ENCODE measurements around the gene MYOCOS.

Gene MYOCOS

DNA sequence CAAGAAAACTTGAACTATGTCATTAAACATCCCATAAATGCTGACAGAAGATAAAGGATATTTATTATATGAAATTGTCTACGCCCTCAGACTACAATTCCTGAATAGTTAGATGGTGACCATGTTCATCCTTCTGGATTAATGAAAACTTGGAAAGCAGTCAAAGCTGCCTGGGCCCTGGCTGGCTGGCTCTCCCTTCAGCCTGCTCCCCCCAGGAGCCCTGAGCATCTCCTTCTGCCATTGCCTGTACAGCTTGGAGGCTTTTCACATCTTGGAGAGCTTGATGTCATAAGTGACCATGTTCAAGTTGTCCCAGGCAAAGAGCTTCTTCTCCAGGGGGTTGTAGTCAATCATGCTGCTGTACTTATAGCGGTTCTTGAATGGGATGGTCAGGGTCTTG lies 13.6 kb downstream of the MYOCOS start:
- TF ChIP-seq, protein P1, sequence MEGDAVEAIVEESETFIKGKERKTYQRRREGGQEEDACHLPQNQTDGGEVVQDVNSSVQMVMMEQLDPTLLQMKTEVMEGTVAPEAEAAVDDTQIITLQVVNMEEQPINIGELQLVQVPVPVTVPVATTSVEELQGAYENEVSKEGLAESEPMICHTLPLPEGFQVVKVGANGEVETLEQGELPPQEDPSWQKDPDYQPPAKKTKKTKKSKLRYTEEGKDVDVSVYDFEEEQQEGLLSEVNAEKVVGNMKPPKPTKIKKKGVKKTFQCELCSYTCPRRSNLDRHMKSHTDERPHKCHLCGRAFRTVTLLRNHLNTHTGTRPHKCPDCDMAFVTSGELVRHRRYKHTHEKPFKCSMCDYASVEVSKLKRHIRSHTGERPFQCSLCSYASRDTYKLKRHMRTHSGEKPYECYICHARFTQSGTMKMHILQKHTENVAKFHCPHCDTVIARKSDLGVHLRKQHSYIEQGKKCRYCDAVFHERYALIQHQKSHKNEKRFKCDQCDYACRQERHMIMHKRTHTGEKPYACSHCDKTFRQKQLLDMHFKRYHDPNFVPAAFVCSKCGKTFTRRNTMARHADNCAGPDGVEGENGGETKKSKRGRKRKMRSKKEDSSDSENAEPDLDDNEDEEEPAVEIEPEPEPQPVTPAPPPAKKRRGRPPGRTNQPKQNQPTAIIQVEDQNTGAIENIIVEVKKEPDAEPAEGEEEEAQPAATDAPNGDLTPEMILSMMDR (conservative IDR thresholded peaks at IDR 0.05; ENCODE audit: low read depth, low read length) = no peak
- Histone ChIP-seq H4K20me1 (ENCODE audit: insufficient read depth) (no peaks in the 10 kb centered on the region), H2AFZ (ENCODE audit: low read depth) (no peak overlapping the region), H3K27me3 (ENCODE audit: insufficient read depth, low read depth) (no peaks in the 10 kb centered on the region), H3K9ac (no peak overlapping the region), H3K4me3 (IDR thresholded peaks at IDR 0.05; ENCODE audit: insufficient read depth, low read depth, low read length) (no peak overlapping the region), H3K4me1 (ENCODE audit: low read depth, poor library complexity, severe bottlenecking) (no peaks in the 10 kb centered on the region), H3K36me3 (ENCODE audit: insufficient read depth) (no peaks in the 10 kb centered on the region), H3K79me2 (ENCODE audit: insufficient read depth, low read depth) (no peaks in the 10 kb centered on the region), H3K27ac (no peak overlapping the region), H3K4me2 (no peak overlapping the region)

DNA sequence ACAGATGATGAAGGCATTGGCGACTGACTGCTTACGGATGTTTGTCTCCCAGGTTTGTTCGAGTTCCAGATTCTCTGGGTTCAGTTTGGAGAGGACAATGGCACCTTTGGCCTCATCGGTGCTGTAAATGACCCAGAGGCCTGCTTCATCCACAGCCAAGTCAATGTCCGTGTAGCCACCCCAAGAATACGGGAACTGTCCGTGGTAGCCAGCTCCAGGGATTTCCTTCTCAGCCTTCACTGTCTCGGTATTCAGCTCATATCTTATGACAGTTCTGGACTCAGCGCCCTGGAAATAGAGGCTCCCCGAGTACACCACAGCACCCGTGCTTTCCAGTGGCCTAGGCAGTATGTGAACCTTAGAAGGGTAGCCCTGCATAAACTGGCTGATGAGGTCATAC lies 14.1 kb downstream of the MYOCOS start:
- H2AFZ ChIP-seq (ENCODE audit: low read depth) = no peak overlapping the region
- H3K4me2 ChIP-seq = no peak overlapping the region
- H3K27ac ChIP-seq = no peak overlapping the region
- no peaks in the 10 kb centered on the region for H3K4me1 ChIP-seq (ENCODE audit: low read depth, poor library complexity, severe bottlenecking)
- no peaks in the 10 kb centered on the region for H3K36me3 ChIP-seq (ENCODE audit: insufficient read depth)
- no peaks in the 10 kb centered on the region for H3K79me2 ChIP-seq (ENCODE audit: insufficient read depth, low read depth)
- no peaks in the 10 kb centered on the region for H4K20me1 ChIP-seq (ENCODE audit: insufficient read depth)
- no peak overlapping the region for H3K9ac ChIP-seq
- H3K4me3 ChIP-seq (IDR thresholded peaks at IDR 0.05; ENCODE audit: insufficient read depth, low read depth, low read length) = no peak overlapping the region
- no peaks in the 10 kb centered on the region for H3K27me3 ChIP-seq (ENCODE audit: insufficient read depth, low read depth)
- TF ChIP-seq, protein P1 (conservative IDR thresholded peaks at IDR 0.05; ENCODE audit: low read depth, low read length) = no peak

DNA sequence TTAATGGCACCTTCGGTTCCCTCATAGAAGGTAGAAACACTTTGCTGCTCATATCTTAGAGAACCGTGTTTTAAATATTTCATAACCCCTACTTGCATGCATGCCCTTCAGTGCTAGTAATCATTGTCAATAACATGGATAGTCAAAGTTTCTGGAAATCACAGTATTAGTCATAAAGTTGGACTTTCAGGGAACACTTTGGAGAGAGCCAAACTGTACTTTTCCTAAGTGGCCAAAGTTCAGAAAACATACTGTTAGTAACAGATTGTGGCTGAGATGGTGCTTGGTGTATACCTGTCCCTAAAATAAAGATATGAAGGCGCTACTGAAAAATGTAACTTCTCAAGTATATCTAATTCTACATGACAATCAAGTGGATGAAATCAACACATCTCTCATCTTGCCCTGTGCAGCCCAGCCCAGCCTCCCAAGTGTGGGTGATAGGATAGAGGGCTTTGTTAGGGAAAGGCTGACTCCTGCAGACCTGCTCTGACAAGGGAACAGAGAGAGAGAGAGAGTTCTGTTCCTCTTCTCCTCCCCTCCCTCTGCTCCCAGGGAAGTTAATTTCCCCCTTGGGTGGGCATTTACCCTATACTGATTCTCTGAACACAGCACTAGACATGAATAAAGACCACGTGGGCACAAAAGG lies 16.0 kb downstream of the MYOCOS start:
- Histone ChIP-seq H4K20me1 (ENCODE audit: insufficient read depth) (no peaks in the 10 kb centered on the region), H3K79me2 (ENCODE audit: insufficient read depth, low read depth) (no peaks in the 10 kb centered on the region), H3K36me3 (ENCODE audit: insufficient read depth) (no peaks in the 10 kb centered on the region), H3K4me1 (ENCODE audit: low read depth, poor library complexity, severe bottlenecking) (no peaks in the 10 kb centered on the region), H3K27ac (no peak overlapping the region), H3K9ac (no peak overlapping the region), H3K27me3 (ENCODE audit: insufficient read depth, low read depth) (no peaks in the 10 kb centered on the region), H2AFZ (ENCODE audit: low read depth) (no peak overlapping the region), H3K4me3 (IDR thresholded peaks at IDR 0.05; ENCODE audit: insufficient read depth, low read depth, low read length) (no peak overlapping the region), H3K4me2 (no peak overlapping the region)
- TF ChIP-seq, protein P1 (conservative IDR thresholded peaks at IDR 0.05; ENCODE audit: low read depth, low read length) = no peak

DNA sequence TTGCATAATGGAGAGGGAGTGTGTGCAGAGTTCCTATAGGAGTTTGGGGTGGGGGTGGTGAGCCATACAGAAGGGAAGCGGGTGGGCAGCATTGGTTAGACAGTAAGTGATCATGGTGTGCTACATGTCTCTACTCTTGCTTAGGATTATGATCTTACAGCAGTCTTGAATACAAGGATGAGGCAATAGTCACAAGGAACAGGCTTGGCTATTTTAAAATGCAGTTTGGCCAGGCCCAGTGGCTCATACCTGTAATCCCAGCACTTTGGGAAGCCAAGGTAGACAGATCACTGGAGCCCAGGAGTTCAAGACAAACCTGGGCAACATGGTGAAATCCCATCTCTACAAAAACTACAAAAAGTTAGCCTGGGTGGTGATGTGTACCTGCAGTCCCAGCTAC lies 18.2 kb downstream of the MYOCOS start:
- TF ChIP-seq, protein P1 (conservative IDR thresholded peaks at IDR 0.05; ENCODE audit: low read depth, low read length) = no peak
- H3K9ac ChIP-seq = no peak overlapping the region
- H3K4me2 ChIP-seq = no peak overlapping the region
- peaks cover 3% of the 10 kb centered on the region for H3K4me1 ChIP-seq (ENCODE audit: low read depth, poor library complexity, severe bottlenecking)
- H2AFZ ChIP-seq (ENCODE audit: low read depth) = no peak overlapping the region
- H3K79me2 ChIP-seq (ENCODE audit: insufficient read depth, low read depth) = no peaks in the 10 kb centered on the region
- no peak overlapping the region for H3K27ac ChIP-seq
- no peak overlapping the region for H3K4me3 ChIP-seq (IDR thresholded peaks at IDR 0.05; ENCODE audit: insufficient read depth, low read depth, low read length)
- no peaks in the 10 kb centered on the region for H3K27me3 ChIP-seq (ENCODE audit: insufficient read depth, low read depth)
- no peaks in the 10 kb centered on the region for H3K36me3 ChIP-seq (ENCODE audit: insufficient read depth)
- no peaks in the 10 kb centered on the region for H4K20me1 ChIP-seq (ENCODE audit: insufficient read depth)

Data from KMS-11 (cell line).